Stomach smooth muscle (tissue), 2 donors: Measurements from ENCODE around the gene BTBD9.

Experiments
- H3K27ac ChIP-seq: one replicate; pipeline ENCODE4 v1.7.0; 2013; ENCODE audit warnings: mild to moderate bottlenecking, low read length, inconsistent platforms
- H3K27me3 ChIP-seq, 2 donors: one replicate each; pipeline ENCODE4 v1.7.0; 2013; ENCODE audit warnings: low read length in 2 of 2; ENCODE audit not compliant: insufficient read depth in 2 of 2, control insufficient read depth in 1 of 2
- H3K36me3 ChIP-seq, 2 donors: one replicate each; pipeline ENCODE4 v1.7.0; 2013; ENCODE audit warnings: low read length in 2 of 2; ENCODE audit not compliant: control insufficient read depth in 2 of 2, insufficient read depth in 2 of 2
- H3K4me1 ChIP-seq: one replicate; pipeline ENCODE4 v1.7.0; 2013; ENCODE audit warnings: low read length; ENCODE audit not compliant: control insufficient read depth, insufficient read depth
- H3K4me3 ChIP-seq, 2 donors: one replicate each; pipeline ENCODE4 v1.7.0; 2013; ENCODE audit warnings: low read length in 2 of 2
- H3K9ac ChIP-seq, 2 donors: one replicate each; pipeline ENCODE4 v1.7.0; 2013; ENCODE audit warnings: low read length in 2 of 2, mild to moderate bottlenecking in 1 of 2
- H3K9me3 ChIP-seq, 2 donors: one replicate each; pipeline ENCODE4 v1.7.0; 2013; ENCODE audit warnings: low read length in 2 of 2; ENCODE audit not compliant: control insufficient read depth in 2 of 2
- donor health status: healthy.
- donor health status: Pancreatic carcinoma.

The BTBD9 gene

GRCh38 chr6:38527371-38527770, 112.4 kb downstream of the BTBD9 start:
- Histone ChIP-seq H3K36me3 (no peaks in the 10 kb centered on the region), H3K27ac (no peak overlapping the region), H3K9ac (no peak overlapping the region), H3K4me3 (no peak overlapping the region), H3K9me3 (no peaks in the 10 kb centered on the region), H3K27me3 (no peaks in the 10 kb centered on the region), H3K4me1 (no peaks in the 10 kb centered on the region)

DNA sequence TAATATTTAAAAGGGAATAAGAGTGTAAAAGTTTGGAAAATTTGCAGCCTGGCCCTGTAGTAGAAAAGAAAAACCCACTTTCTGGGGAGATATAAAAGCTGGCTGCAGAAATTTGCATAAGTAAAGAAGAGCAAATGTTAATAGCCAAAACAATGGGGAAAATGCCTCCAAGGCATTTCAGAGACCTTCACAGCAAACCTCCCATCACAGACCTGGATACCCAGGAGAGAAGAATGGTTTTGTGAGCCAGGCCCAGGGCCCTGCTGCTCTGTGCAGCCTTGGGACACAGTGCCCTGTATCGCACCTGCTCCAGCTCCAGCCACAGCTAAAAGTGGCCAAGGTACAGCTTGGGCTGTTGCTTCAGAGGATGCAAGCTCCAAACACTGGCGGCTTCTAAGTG, 113.8 kb downstream of the BTBD9 start:
- H3K9ac ChIP-seq: no peak overlapping the region
- no peak overlapping the region for H3K27ac ChIP-seq
- H3K27me3 ChIP-seq: no peaks in the 10 kb centered on the region
- no peaks in the 10 kb centered on the region for H3K9me3 ChIP-seq
- no peaks in the 10 kb centered on the region for H3K4me1 ChIP-seq
- H3K36me3 ChIP-seq: no peaks in the 10 kb centered on the region
- H3K4me3 ChIP-seq: no peak overlapping the region

DNA sequence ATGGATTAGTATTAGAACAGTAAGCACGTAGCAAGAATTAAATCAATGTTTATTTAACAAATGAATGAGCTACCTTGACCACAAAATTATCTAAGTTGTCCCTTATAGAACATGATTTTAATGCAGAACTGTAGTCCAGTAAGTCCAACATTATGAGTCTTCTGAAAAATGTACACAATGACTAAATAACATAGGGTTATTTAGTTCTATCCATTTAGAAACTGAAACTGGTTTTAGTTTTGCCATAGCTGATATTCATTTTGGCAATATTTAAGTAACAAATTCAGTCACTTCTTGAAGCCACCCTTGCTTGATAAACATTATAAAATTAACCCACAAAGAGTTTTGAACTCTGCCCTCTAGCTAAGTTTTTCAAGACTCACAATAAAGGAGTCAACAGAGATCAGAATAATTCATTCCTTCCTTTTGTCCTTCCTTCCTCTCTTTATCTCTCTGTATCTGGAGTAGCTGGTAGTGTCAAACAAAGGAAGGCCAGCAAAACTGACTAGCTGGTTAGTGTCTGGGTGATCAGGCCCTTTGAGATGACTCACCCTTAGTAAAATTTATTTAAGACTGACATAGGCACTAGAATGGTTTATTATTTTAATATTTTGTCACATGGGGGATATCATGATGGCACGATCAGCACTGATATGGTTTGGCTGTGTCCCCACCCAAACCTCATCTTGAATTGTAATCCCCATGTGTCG, 115.1 kb downstream of the BTBD9 start:
- Histone ChIP-seq H3K27ac (no peak overlapping the region), H3K36me3 (no peaks in the 10 kb centered on the region), H3K27me3 (no peaks in the 10 kb centered on the region), H3K9ac (no peak overlapping the region), H3K9me3 (no peaks in the 10 kb centered on the region), H3K4me3 (no peak overlapping the region), H3K4me1 (no peaks in the 10 kb centered on the region)

DNA sequence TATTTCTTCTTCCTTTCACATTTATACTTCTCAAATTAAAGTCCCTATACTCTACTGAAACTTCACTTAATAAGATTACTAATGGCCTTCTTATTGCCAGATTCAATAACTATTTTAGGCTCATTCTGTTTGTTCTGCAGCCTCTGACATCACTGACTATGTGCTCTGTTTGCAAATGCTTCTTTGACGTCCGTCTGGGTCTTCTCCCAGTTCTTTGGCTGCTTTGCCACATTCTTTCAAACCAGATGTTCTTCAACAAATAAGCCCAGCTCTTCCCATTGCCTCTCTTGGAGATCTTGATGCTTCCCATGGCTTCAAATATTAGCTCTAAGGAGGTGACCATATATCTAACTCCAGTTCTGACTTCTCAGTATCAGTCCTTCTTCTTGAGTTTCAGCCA, 117.4 kb downstream of the BTBD9 start:
- H3K9ac ChIP-seq: no peak overlapping the region
- H3K9me3 ChIP-seq: no peaks in the 10 kb centered on the region
- H3K4me3 ChIP-seq: no peak overlapping the region
- no peaks in the 10 kb centered on the region for H3K27me3 ChIP-seq
- no peaks in the 10 kb centered on the region for H3K36me3 ChIP-seq
- H3K27ac ChIP-seq: no peak overlapping the region
- H3K4me1 ChIP-seq: no peaks in the 10 kb centered on the region

DNA sequence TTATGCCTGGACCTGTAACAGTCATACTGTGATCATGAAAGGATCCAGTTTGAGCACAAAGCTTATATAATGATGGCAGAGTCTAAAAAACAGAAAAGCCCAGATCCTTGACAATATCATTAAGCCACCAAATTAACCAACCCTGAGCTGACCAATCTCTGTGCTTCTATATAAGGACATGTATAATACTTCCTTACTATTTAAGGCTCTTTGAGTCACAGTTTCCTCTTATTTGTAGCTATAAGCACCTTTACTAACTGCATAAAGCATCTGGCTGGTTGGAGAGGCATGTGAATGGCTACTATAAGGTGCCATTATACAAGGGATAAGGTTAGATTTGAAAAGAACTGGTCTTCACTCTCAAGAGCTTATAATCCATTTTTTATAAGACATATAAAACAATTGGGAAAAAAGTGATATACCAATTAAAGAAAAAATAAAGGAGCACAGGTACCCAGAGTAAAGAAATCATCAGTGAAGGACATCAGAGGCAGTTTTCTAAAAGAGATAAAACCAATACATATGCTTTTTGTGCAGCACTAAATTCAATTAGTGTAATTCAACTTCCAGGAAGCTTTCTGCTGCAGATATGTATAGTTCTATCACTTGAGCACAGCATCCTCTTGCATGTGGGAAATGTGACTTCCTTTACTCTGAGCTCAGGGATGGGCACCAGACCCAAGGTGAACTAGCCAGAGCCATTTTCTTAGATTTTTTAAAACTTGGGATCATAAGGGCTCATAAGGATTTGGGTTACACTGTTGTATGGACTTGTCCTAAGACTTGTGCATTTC, 121.0 kb downstream of the BTBD9 start:
- Histone ChIP-seq H3K27me3 (no peaks in the 10 kb centered on the region), H3K36me3 (no peaks in the 10 kb centered on the region), H3K9ac (no peak overlapping the region), H3K27ac (no peak overlapping the region), H3K4me1 (no peaks in the 10 kb centered on the region), H3K9me3 (no peaks in the 10 kb centered on the region), H3K4me3 (no peak overlapping the region)

GRCh38 chr6:38517005-38517404, 122.7 kb downstream of the BTBD9 start:
- no peaks in the 10 kb centered on the region for H3K4me1 ChIP-seq
- H3K27me3 ChIP-seq: no peaks in the 10 kb centered on the region
- no peaks in the 10 kb centered on the region for H3K36me3 ChIP-seq
- no peak overlapping the region for H3K27ac ChIP-seq
- H3K9me3 ChIP-seq: no peaks in the 10 kb centered on the region
- no peak overlapping the region for H3K4me3 ChIP-seq
- no peak overlapping the region for H3K9ac ChIP-seq

GRCh38 chr6:38514399-38514798, 125.3 kb downstream of the BTBD9 start:
- no peaks in the 10 kb centered on the region for H3K36me3 ChIP-seq
- H3K9me3 ChIP-seq: no peaks in the 10 kb centered on the region
- no peak overlapping the region for H3K9ac ChIP-seq
- peaks cover 4% of the 10 kb centered on the region for H3K4me1 ChIP-seq
- H3K27me3 ChIP-seq: no peaks in the 10 kb centered on the region
- H3K27ac ChIP-seq: no peak overlapping the region
- no peak overlapping the region for H3K4me3 ChIP-seq

- Histone ChIP-seq H3K36me3 (no peaks in the 10 kb centered on the region), H3K9me3 (no peaks in the 10 kb centered on the region), H3K27me3 (no peaks in the 10 kb centered on the region), H3K4me1 (peaks cover 4% of the 10 kb centered on the region), H3K4me3 (no peak overlapping the region), H3K27ac (no peak overlapping the region), H3K9ac (no peak overlapping the region)
Measured at GRCh38 chr6:38512211-38512610, 127.5 kb downstream of the BTBD9 start.

DNA sequence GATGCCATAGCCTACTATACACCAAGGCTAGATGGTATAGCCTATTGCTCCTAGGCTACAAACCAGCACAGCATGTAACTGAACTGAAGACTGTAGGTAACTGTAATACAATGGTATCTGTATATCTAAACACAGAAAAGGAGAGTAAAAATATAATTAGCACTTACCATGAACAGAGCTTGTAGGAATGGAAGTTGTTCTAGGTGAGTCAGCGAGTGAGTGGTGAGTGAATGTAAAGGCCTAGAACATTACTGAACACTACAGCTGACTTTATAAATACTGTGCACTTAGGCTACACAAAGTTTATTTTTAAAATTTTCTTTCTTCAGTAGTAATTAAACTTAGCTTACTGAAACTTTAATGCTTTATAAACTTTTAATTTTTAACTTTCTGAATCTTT, 129.5 kb downstream of the BTBD9 start:
- Histone ChIP-seq H3K4me1 (peaks cover 4% of the 10 kb centered on the region), H3K9me3 (no peaks in the 10 kb centered on the region), H3K4me3 (no peak overlapping the region), H3K27me3 (no peaks in the 10 kb centered on the region), H3K36me3 (no peaks in the 10 kb centered on the region), H3K27ac (no peak overlapping the region), H3K9ac (no peak overlapping the region)

GRCh38 chr6:38509713-38510112, 130.0 kb downstream of the BTBD9 start:
- H3K4me3 ChIP-seq: no peak overlapping the region
- H3K9me3 ChIP-seq: no peaks in the 10 kb centered on the region
- no peaks in the 10 kb centered on the region for H3K36me3 ChIP-seq
- no peak overlapping the region for H3K9ac ChIP-seq
- no peak overlapping the region for H3K27ac ChIP-seq
- H3K4me1 ChIP-seq: peaks cover 4% of the 10 kb centered on the region
- no peaks in the 10 kb centered on the region for H3K27me3 ChIP-seq

- Histone ChIP-seq H3K4me1 (peaks cover 4% of the 10 kb centered on the region), H3K36me3 (no peaks in the 10 kb centered on the region), H3K27ac (no peak overlapping the region), H3K9me3 (no peaks in the 10 kb centered on the region), H3K9ac (no peak overlapping the region), H3K4me3 (no peak overlapping the region), H3K27me3 (no peaks in the 10 kb centered on the region)
Measured at GRCh38 chr6:38508894-38509293, 130.8 kb downstream of the BTBD9 start.
